ENCODE measurements around the gene GPC1. TPM values are rescaled to one million over a fixed set of nuclear protein-coding genes. Genes with fewer than 3 reads are reported as not detected.

Gene GPC1
- total and polyA plus RNA-seq, 4 donors = 23.2 to 62.5 (median 26.5) TPM

GRCh38 chr2:240411261-240412160, 24.0 kb upstream of the GPC1 start:
- no peak for ATAC-seq (ENCODE audit: insufficient read depth, low FRiP score)

GRCh38 chr2:240412211-240412861, 23.1 kb upstream of the GPC1 start:
- H3K9ac ChIP-seq (ENCODE audit: insufficient read depth in 1 of 2, low read length in 2 of 2) = no peak overlapping the region
- peak; percentile 40 to 63 (median 51) for DNase-seq
- H3K36me3 ChIP-seq (ENCODE audit: control insufficient read depth in 4 of 4, insufficient read depth in 4 of 4, low read length in 4 of 4) = no peaks in the 10 kb centered on the region
- no peak overlapping the region for H3K27ac ChIP-seq (ENCODE audit: low read depth in 1 of 2, low read length in 1 of 2)
- peaks cover 0 to 9% (median 3%) of the 10 kb centered on the region in 5 donors for H3K4me1 ChIP-seq (ENCODE audit: control insufficient read depth in 5 of 5, insufficient read depth in 5 of 5, low read length in 5 of 5)
- H3K4me3 ChIP-seq = no peak overlapping the region
- WGBS, 2 donors = 78 to 80% methylated on average over 15 of the region's 15 CpGs
- no peak for ATAC-seq (ENCODE audit: insufficient read depth, low FRiP score)
- TF ChIP-seq CTCF (IDR thresholded peaks at IDR 0.05; ENCODE audit: control extremely low read depth, extremely low read depth) = no peak
- no peaks in the 10 kb centered on the region for H3K9me3 ChIP-seq (ENCODE audit: control insufficient read depth in 4 of 4, insufficient read depth in 3 of 4, low read length in 3 of 4)
- H3K27me3 ChIP-seq (ENCODE audit: control insufficient read depth in 3 of 3, insufficient read depth in 3 of 3, low read length in 2 of 3) = no peaks in the 10 kb centered on the region

More at GRCh38 chr2:240411261-240412160, 24.0 kb upstream of the GPC1 start:
- Histone ChIP-seq H3K27ac (ENCODE audit: low read depth in 1 of 2, low read length in 1 of 2) (no peak overlapping the region), H3K27me3 (ENCODE audit: control insufficient read depth in 3 of 3, insufficient read depth in 3 of 3, low read length in 2 of 3) (no peaks in the 10 kb centered on the region), H3K4me3 (no peak overlapping the region), H3K9ac (ENCODE audit: insufficient read depth in 1 of 2, low read length in 2 of 2) (no peak overlapping the region), H3K36me3 (ENCODE audit: control insufficient read depth in 4 of 4, insufficient read depth in 4 of 4, low read length in 4 of 4) (no peaks in the 10 kb centered on the region), H3K4me1 (ENCODE audit: control insufficient read depth in 5 of 5, insufficient read depth in 5 of 5, low read length in 5 of 5) (peaks cover 0 to 9% (median 3%) of the 10 kb centered on the region in 5 donors), H3K9me3 (ENCODE audit: control insufficient read depth in 4 of 4, insufficient read depth in 3 of 4, low read length in 3 of 4) (no peaks in the 10 kb centered on the region)
- no peak for TF ChIP-seq CTCF (IDR thresholded peaks at IDR 0.05; ENCODE audit: control extremely low read depth, extremely low read depth)
- peak in 1 of 3 donors; percentile 6 for DNase-seq
- WGBS, 2 donors = 85 to 90% methylated on average over 23 to 28 of the region's 28 CpGs

- H3K36me3 ChIP-seq (ENCODE audit: control insufficient read depth in 4 of 4, insufficient read depth in 4 of 4, low read length in 4 of 4) = no peaks in the 10 kb centered on the region
- no peaks in the 10 kb centered on the region for H3K27me3 ChIP-seq (ENCODE audit: control insufficient read depth in 3 of 3, insufficient read depth in 3 of 3, low read length in 2 of 3)
- peaks cover 0 to 9% (median 3%) of the 10 kb centered on the region in 5 donors for H3K4me1 ChIP-seq (ENCODE audit: control insufficient read depth in 5 of 5, insufficient read depth in 5 of 5, low read length in 5 of 5)
- DNase-seq (peak in 1 of 3 donors; percentile 11), ATAC-seq (ENCODE audit: insufficient read depth, low FRiP score) (no peak)
- H3K9me3 ChIP-seq (ENCODE audit: control insufficient read depth in 4 of 4, insufficient read depth in 3 of 4, low read length in 3 of 4) = no peaks in the 10 kb centered on the region
- H3K4me3 ChIP-seq = no peak overlapping the region
- WGBS, 2 donors = 91% methylated on average over 26 of the region's 26 CpGs
- TF ChIP-seq CTCF (IDR thresholded peaks at IDR 0.05; ENCODE audit: control extremely low read depth, extremely low read depth) = no peak
- H3K9ac ChIP-seq (ENCODE audit: insufficient read depth in 1 of 2, low read length in 2 of 2) = no peak overlapping the region
- H3K27ac ChIP-seq (ENCODE audit: low read depth in 1 of 2, low read length in 1 of 2) = no peak overlapping the region
Observed at GRCh38 chr2:240412975-240413812, 22.3 kb upstream of the GPC1 start.

Data from lung (tissue), 12 donors.